Endothelial cell of umbilical vein (primary cell): ENCODE results near the gene ZBTB21. TPM values are rescaled to one million over a fixed set of nuclear protein-coding genes. Genes with fewer than 3 reads are reported as not detected.

Source experiments
- BruUV-seq: library from RNA; stranded (reverse); fragments of 400-500 nt; replicated peaks from 2 replicates; lab custom pipeline; 2021; lab: Mats Ljungman, UMichigan
- CTCF ChIA-PET: fragments of 300-600, 350-600 bp; sonication (Branson Sonifier 250); formaldehyde crosslinking; loops from one replicate; lab custom pipeline; 2021; ENCODE audit warnings: antibody characterized with exemption, inconsistent platforms; lab: Charles Lee
- POLR2A ChIA-PET: fragments of 300-600, 350-600 bp; sonication (Branson Sonifier 250); formaldehyde crosslinking; loops from one replicate; lab custom pipeline; 2021; ENCODE audit warnings: antibody characterized with exemption, inconsistent platforms; lab: Charles Lee
- DNase-seq: peaks from one replicate; pipeline ENCODE4 v3.0.0-alpha.2; 2011; ENCODE audit warnings: low read depth, low spot score
- FAIRE-seq: peaks from 2 replicates; lab custom pipeline; 2011; peaks lifted over from hg19 to GRCh38; lab: Jason Lieb, UNC
- H2AFZ ChIP-seq: 2 replicates; pipeline ENCODE4 v1.6.0; 2012; ENCODE audit warnings: low read depth, low read length, control low read depth, inconsistent platforms
- H3K27ac ChIP-seq: 2 replicates; pipeline ENCODE4 v1.5.1; 2011; ENCODE audit warnings: low read depth, mild to moderate bottlenecking, control low read depth, low read length, moderate library complexity; ENCODE audit not compliant: insufficient read depth
- H3K27me3 ChIP-seq, 2 experiments: 2 replicates each; pipeline versions ENCODE4 v1.6.0 to v1.6.1; 2011; ENCODE audit warnings: low read length in 2 of 2, mixed read lengths in 1 of 2; ENCODE audit not compliant: control insufficient read depth in 2 of 2, insufficient read depth in 2 of 2
- H3K36me3 ChIP-seq, 2 experiments: 2 replicates in 1 of 2; 3 replicates in 1 of 2; pipeline ENCODE4 v1.5.1; 2011; ENCODE audit warnings: low read length in 2 of 2, mild to moderate bottlenecking in 1 of 2, moderate library complexity in 1 of 2; ENCODE audit not compliant: control insufficient read depth in 2 of 2, insufficient read depth in 2 of 2; ENCODE audit errors: extremely low read depth in 1 of 2
- H3K4me1 ChIP-seq: 3 replicates; pipeline ENCODE4 v1.5.1; 2011; ENCODE audit warnings: mild to moderate bottlenecking, low read length; ENCODE audit not compliant: control insufficient read depth, insufficient read depth; ENCODE audit errors: extremely low read depth
- H3K4me2 ChIP-seq: 2 replicates; pipeline ENCODE4 v1.6.1; 2011; ENCODE audit warnings: low read length, control low read depth, mixed read lengths; ENCODE audit not compliant: insufficient read depth
- H3K4me3 ChIP-seq, 3 experiments: fragments of 200-600 bp in 1 of 3; sonication (generic), shearing (Covaris generic) in 1 of 3; replicated peaks in 1 of 3; 2 replicates each; pipeline ENCODE4 v1.5.1; 2011 to 2016; ENCODE audit warnings: control low read depth in 3 of 3, low read length in 3 of 3, mild to moderate bottlenecking in 2 of 3, inconsistent platforms in 1 of 3, low read depth in 1 of 3, moderate library complexity in 1 of 3; ENCODE audit not compliant: insufficient read depth in 1 of 3
- H3K79me2 ChIP-seq: 2 replicates; pipeline ENCODE4 v1.6.0; 2012; ENCODE audit warnings: low read length, inconsistent platforms; ENCODE audit not compliant: control insufficient read depth, insufficient read depth
- H3K9ac ChIP-seq: replicated peaks from 2 replicates; pipeline ENCODE3; 2011; ENCODE audit warnings: low read length, control low read depth; ENCODE audit not compliant: insufficient read depth; ENCODE audit errors: extremely low read depth
- H3K9me1 ChIP-seq: replicated peaks from 3 replicates; pipeline ENCODE4 v1.6.0; 2011; ENCODE audit warnings: mild to moderate bottlenecking, low read length; ENCODE audit not compliant: control insufficient read depth, insufficient read depth; ENCODE audit errors: extremely low read depth
- H3K9me3 ChIP-seq: replicated peaks from 2 replicates; pipeline ENCODE4 v1.5.1; 2012; ENCODE audit warnings: low read length, inconsistent platforms; ENCODE audit not compliant: control insufficient read depth, insufficient read depth
- H4K20me1 ChIP-seq: replicated peaks from 2 replicates; pipeline ENCODE3; 2011; ENCODE audit warnings: mild to moderate bottlenecking, low read length; ENCODE audit not compliant: control insufficient read depth, insufficient read depth; ENCODE audit errors: extremely low read depth
- CTCF ChIP-seq, 2 donors: IDR thresholded peaks; 1 replicate in 1 of 2; 2 replicates in 1 of 2; pipeline ENCODE4 v1.5.1; 2011; ENCODE audit warnings: low read length in 2 of 2, mild to moderate bottlenecking in 2 of 2, moderate library complexity in 2 of 2, control low read depth in 1 of 2, inconsistent platforms in 1 of 2, low read depth in 1 of 2; ENCODE audit not compliant: insufficient read depth in 1 of 2; ENCODE audit errors: extremely low read depth in 1 of 2
- EZH2 ChIP-seq: IDR thresholded peaks from 2 replicates; pipeline ENCODE4 v1.6.1; 2012; ENCODE audit warnings: borderline replicate concordance, low read depth, mild to moderate bottlenecking, moderate library complexity, low read length, inconsistent platforms; ENCODE audit not compliant: severe bottlenecking
- FOS ChIP-seq: IDR thresholded peaks from 2 replicates; pipeline ENCODE4 v1.6.1; 2011; ENCODE audit warnings: mild to moderate bottlenecking, low read length, moderate library complexity, borderline replicate concordance; ENCODE audit not compliant: insufficient read depth
- GATA2 ChIP-seq: IDR thresholded peaks from 2 replicates; pipeline ENCODE4 v1.7.0; 2011; ENCODE audit warnings: low read depth, mild to moderate bottlenecking, moderate library complexity, mixed read lengths, low read length; ENCODE audit not compliant: insufficient read length, insufficient read depth
- JUN ChIP-seq: IDR thresholded peaks from 2 replicates; pipeline ENCODE4 v1.6.1; 2011; ENCODE audit warnings: borderline replicate concordance, low read depth; ENCODE audit not compliant: insufficient read length, insufficient read depth
- MAX ChIP-seq: IDR thresholded peaks from 2 replicates; pipeline ENCODE4 v1.6.1; 2011; ENCODE audit not compliant: insufficient read depth, insufficient read length
- MYC ChIP-seq: IDR thresholded peaks from one replicate; pipeline ENCODE4 v1.6.1; 2011; ENCODE audit warnings: mild to moderate bottlenecking, low read depth, low read length
- POLR2A ChIP-seq: IDR thresholded peaks from 2 replicates; pipeline ENCODE4 v1.6.1; 2012; ENCODE audit warnings: low read depth, mild to moderate bottlenecking, control low read depth, low read length
- POLR2AphosphoS5 ChIP-seq: IDR thresholded peaks from 2 replicates; pipeline ENCODE4 v1.6.1; 2012; ENCODE audit warnings: low read depth, mild to moderate bottlenecking, control low read depth, low read length, moderate library complexity; ENCODE audit not compliant: insufficient read depth
- dilution Hi-C: fragments of 300-500 bp; cut with MboI; formaldehyde crosslinking; loops from one replicate; pipeline ENCODE4 v1.15.0; 2019; ENCODE audit warnings: low sequenced_read_pairs; ENCODE audit not compliant: extremely low pct_ligation_motif_present
- intact Hi-C: fragments of 100-400 bp; cut with micrococcal nuclease; formaldehyde crosslinking; loops from one replicate; pipeline ENCODE4 v1.10.0; 2022
- polyA plus RNA-seq, 4 experiments: library from polyadenylated mRNA; depleted of rRNA in 3 of 4; stranded (reverse) in 3 of 4; unstranded in 1 of 4; fragments of >200 nt; gene quantifications; 2 replicates each; pipeline versions ENCODE4 v1.2.1 to v1.2.3, GENCODE V29; 2011 to 2012; ENCODE audit warnings: missing spikeins in 1 of 4
- total RNA-seq: library from RNA; stranded (reverse); gene quantifications from 2 replicates; pipeline ENCODE4 v1.2.3, GENCODE V29; 2021

Gene ZBTB21
- total and polyA plus RNA-seq, 2 donors (not counting 3 experiments of a cell fraction or from before 2014, with no cell fraction given), result 2.8 to 12.4 TPM

GRCh38 chr21:42021371-42022090 is 11.4 kb upstream of the ZBTB21 start:
- Histone ChIP-seq H3K4me1 (peaks cover 5% of the 10 kb centered on the region), H2AFZ (no peak overlapping the region), H3K4me2 (no peak overlapping the region), H3K27ac (no peak overlapping the region), H3K9ac (no peak overlapping the region), H3K27me3 (peaks cover 11 to 17% of the 10 kb centered on the region in 2 experiments), H3K4me3 (no peak overlapping the region), H3K9me1 (no peaks in the 10 kb centered on the region), H4K20me1 (no peaks in the 10 kb centered on the region), H3K9me3 (no peaks in the 10 kb centered on the region), H3K36me3 (no peaks in the 10 kb centered on the region), H3K79me2 (no peaks in the 10 kb centered on the region)
- CTCF ChIA-PET, result no interaction called here
- TF ChIP-seq POLR2AphosphoS5 (no peak), CTCF (IDR thresholded peaks at IDR 0.05; ENCODE audit: extremely low read depth in 1 of 2, insufficient read depth in 1 of 2, low read depth in 1 of 2, low read length in 2 of 2) (no peak), FOS (no peak), EZH2 (no peak), POLR2A (no peak), MAX (no peak), MYC (no peak), JUN (no peak), GATA2 (no peak)
- BruUV-seq, result no TSS peak
- DNase-seq, result no peak
- POLR2A ChIA-PET, result no interaction called here
- intact Hi-C loops, result no loop called here
- FAIRE-seq, result no peak
- dilution Hi-C loops, result no loop called here
